ENCODE data around the gene REEP6.

GRCh38 chr19:1461862-1462261 lies 29.1 kb upstream of the REEP6 start:
- no peak for TF ChIP-seq CTCF (IDR thresholded peaks at IDR 0.05; ENCODE audit: low read length)
- TF ChIP-seq EZH2 (optimal IDR thresholded peaks at IDR 0.05; ENCODE audit: low read depth, low read length), result no peak
- no peak for TF ChIP-seq EZH2phosphoT487 (IDR thresholded peaks at IDR 0.05; ENCODE audit: low read length)

Measured in MM.1S (cell line).